Activated B cell treated with CpG ODN at 0.5 μM for 24 hours (primary cell): ENCODE results near the gene RPL3. TPM values are rescaled to one million over a fixed set of nuclear protein-coding genes. Genes with fewer than 3 reads are reported as not detected.

Source experiments
- ATAC-seq: fragments of 200-7000 bp; cut with Tn5 transposase; one replicate; pipeline ENCODE4 v1.10.0; 2021; ENCODE audit warnings: low read depth, mild to moderate bottlenecking, moderate library complexity
- CTCF ChIA-PET: fragments of 350-600 bp; sonication (Branson Sonifier 250); formaldehyde crosslinking; loops from one replicate; lab custom pipeline; 2021; ENCODE audit warnings: antibody characterized with exemption; lab: Charles Lee
- POLR2A ChIA-PET: fragments of 350-600 bp; sonication (Branson Sonifier 250); formaldehyde crosslinking; loops from one replicate; lab custom pipeline; 2021; ENCODE audit warnings: antibody characterized with exemption; lab: Charles Lee
- DNase-seq: peaks from one replicate; pipeline ENCODE4 v3.0.0; 2022
- H3K27ac Mint-ChIP-seq: one replicate; pipeline ENCODE4 v1.8.0; 2020; ENCODE audit warnings: mixed read lengths
- H3K27me3 Mint-ChIP-seq: one replicate; pipeline ENCODE4 v1.8.0; 2021; ENCODE audit warnings: mixed read lengths
- H3K36me3 Mint-ChIP-seq: one replicate; pipeline ENCODE4 v1.8.0; 2021; ENCODE audit warnings: low read depth, mixed read lengths
- H3K4me1 Mint-ChIP-seq: one replicate; pipeline ENCODE4 v1.8.0; 2021; ENCODE audit warnings: mixed read lengths
- H3K4me3 Mint-ChIP-seq: one replicate; pipeline ENCODE4 v1.8.0; 2020; ENCODE audit warnings: mild to moderate bottlenecking, mixed read lengths
- H3K9me3 Mint-ChIP-seq: one replicate; pipeline ENCODE4 v1.8.0; 2020; ENCODE audit warnings: mixed read lengths
- intact Hi-C: fragments of 100-400 bp; cut with micrococcal nuclease; formaldehyde crosslinking; loops from one replicate; pipeline ENCODE4 v1.15.1; 2024
- total RNA-seq: library from RNA; stranded (reverse); gene quantifications from 2 replicates; pipeline ENCODE4 v1.2.3, GENCODE V29; 2022
- TF ChIP-seq, protein P1 (sequence below): fragments of 200-600 bp; IDR thresholded peaks from one replicate; pipeline ENCODE4 v1.8.0; 2022; ENCODE audit warnings: antibody characterized with exemption, mild to moderate bottlenecking

The RPL3 gene
- total RNA-seq, 1 donor from 2014 or later = 3,087 TPM

DNA sequence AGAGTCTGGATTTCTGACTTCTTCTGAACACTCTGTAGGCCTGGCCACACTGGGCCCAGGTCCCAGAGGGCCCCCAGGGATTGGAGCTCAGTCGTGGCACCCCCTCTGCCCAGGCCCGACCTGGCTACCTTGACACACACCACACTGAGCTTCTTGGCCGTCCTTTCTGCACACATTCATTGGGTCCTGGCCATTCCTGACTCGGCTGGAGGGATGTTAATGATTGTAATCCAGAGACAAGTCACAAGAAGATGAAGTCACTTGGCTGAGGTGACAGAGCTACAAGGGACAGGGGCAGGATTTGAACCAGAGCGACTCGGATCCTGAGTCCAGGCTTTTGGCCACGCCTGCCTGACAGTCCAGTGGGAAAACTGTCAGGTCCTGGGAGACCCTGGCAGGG is 50.8 kb downstream of the RPL3 start:
- DNase-seq = no peak
- Mint-ChIP-seq H3K4me3 (no peak overlapping the region), H3K27me3 (peaks cover 11% of the 10 kb centered on the region), H3K36me3 (no peaks in the 10 kb centered on the region), H3K9me3 (no peaks in the 10 kb centered on the region), H3K27ac (no peak overlapping the region), H3K4me1 (peaks cover 7% of the 10 kb centered on the region)
- ChIA-PET POLR2A (no interaction called here), CTCF (no interaction called here)
- TF ChIP-seq, protein P1, sequence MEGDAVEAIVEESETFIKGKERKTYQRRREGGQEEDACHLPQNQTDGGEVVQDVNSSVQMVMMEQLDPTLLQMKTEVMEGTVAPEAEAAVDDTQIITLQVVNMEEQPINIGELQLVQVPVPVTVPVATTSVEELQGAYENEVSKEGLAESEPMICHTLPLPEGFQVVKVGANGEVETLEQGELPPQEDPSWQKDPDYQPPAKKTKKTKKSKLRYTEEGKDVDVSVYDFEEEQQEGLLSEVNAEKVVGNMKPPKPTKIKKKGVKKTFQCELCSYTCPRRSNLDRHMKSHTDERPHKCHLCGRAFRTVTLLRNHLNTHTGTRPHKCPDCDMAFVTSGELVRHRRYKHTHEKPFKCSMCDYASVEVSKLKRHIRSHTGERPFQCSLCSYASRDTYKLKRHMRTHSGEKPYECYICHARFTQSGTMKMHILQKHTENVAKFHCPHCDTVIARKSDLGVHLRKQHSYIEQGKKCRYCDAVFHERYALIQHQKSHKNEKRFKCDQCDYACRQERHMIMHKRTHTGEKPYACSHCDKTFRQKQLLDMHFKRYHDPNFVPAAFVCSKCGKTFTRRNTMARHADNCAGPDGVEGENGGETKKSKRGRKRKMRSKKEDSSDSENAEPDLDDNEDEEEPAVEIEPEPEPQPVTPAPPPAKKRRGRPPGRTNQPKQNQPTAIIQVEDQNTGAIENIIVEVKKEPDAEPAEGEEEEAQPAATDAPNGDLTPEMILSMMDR = no peak
- intact Hi-C loops = no loop called here
- no peak for ATAC-seq

DNA sequence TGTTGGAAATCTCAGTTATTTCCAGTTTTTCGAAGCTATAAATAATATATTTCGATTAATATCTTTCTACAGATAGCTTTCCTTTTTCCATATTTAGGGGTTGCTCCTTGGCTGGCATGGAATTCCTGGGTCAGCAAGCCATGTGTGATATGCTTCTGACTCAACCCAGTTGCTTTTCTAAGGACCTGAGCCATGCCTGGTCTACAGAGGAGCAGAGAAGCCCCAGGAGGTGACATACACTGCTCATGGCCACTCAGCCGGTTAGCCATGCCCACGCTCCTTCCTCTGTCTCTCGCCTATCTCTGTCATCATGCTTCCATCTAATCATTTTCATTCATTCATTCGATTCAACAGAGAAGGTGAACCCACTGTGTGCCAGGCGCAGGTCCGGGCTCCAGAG is 51.4 kb downstream of the RPL3 start:
- POLR2A ChIA-PET = no interaction called here
- Mint-ChIP-seq H3K27ac (no peak overlapping the region), H3K27me3 (peaks cover 11% of the 10 kb centered on the region), H3K4me1 (peaks cover 7% of the 10 kb centered on the region), H3K9me3 (no peaks in the 10 kb centered on the region), H3K36me3 (no peaks in the 10 kb centered on the region), H3K4me3 (no peak overlapping the region)
- CTCF ChIA-PET = no interaction called here
- intact Hi-C loops = no loop called here
- DNase-seq = no peak
- no peak for ATAC-seq
- TF ChIP-seq, protein P1 = no peak

DNA sequence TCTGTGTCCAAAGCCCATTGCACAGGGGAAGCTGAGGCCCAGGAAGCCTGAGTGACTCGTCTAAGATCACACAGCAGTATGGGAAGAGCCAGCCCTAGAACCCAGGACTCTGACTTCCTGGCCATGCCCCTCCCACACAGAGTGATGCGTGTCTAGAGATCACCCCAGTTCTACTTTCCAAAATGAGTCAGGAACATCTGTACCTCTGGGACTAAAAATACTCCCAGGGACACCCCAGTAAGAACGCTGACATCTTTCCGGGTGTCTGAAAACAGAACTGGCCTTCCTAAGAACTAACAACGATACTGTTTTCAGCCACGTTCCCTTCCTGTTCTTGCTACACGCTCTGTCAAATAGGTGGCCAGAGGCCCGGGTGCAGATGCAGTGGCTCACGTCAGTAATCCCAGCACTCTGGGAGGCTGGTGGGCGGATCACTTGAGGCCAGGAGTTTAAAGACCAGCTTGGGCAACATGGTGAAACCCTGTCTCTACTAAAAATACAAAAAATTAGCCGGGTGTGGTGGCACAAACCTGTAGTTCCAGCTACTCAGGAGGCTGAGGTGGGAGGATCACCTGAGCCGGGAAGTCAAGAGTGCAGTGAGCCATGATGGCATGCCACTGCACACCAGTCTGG is 52.9 kb downstream of the RPL3 start:
- H3K36me3 Mint-ChIP-seq = no peaks in the 10 kb centered on the region
- ATAC-seq = peak; percentile 58
- intact Hi-C loops = no loop called here
- H3K9me3 Mint-ChIP-seq = peaks cover 7% of the 10 kb centered on the region
- DNase-seq = no peak
- peaks cover 7% of the 10 kb centered on the region for H3K4me1 Mint-ChIP-seq
- peak overlapping the region; percentile 41 for H3K27ac Mint-ChIP-seq
- POLR2A ChIA-PET = no interaction called here
- no peak overlapping the region for H3K4me3 Mint-ChIP-seq
- H3K27me3 Mint-ChIP-seq = peaks cover 11% of the 10 kb centered on the region
- CTCF ChIA-PET = interaction anchor here (0.6 kb wide), 1 partner anchor 1723 kb away, joined by 3 read pairs; no protein-coding TSS in a partner anchor
- TF ChIP-seq, protein P1 = no peak

DNA sequence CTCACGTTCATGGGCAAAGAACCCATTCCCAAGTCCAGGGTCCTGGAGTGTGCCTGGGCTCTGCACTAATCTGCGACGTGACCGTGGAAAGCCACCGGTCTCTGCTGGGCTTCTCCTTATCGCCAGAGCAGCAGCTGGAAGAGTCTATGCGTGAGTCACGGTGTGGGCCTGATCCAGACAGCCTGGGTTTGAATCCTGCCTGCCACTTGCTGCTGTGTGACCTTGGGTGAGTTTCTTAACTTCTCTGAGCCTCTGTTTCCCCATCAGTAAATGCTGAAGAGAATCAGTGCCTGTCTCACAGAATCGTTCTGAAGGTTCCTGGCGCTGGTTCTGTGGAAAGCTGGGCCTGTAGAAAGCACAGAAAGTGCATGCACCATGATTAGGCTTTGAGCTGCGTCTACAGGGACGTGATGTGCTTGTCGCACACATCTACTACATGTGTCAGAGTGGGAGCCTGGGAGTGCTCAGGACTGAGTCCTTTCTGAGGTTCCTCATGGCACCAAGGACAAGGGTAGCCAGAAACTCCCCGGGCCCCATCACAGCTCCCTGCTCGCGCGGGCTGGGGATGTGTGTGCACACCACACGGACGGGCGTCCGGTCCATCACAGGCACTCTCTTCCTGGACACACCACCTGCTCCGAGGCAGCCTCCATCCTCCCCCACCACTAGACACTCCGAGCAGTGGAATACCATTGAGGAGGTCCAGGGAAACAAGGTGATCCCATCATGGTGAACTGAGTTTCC is 54.1 kb downstream of the RPL3 start:
- TF ChIP-seq, protein P1 = no peak
- no peak for DNase-seq
- Mint-ChIP-seq H3K27ac (no peak overlapping the region), H3K9me3 (peaks cover 14% of the 10 kb centered on the region), H3K4me3 (no peak overlapping the region), H3K36me3 (no peaks in the 10 kb centered on the region), H3K4me1 (peaks cover 7% of the 10 kb centered on the region), H3K27me3 (peaks cover 15% of the 10 kb centered on the region)
- intact Hi-C loops = no loop called here
- ChIA-PET POLR2A (interaction anchor here (0.6 kb wide), 1 partner anchor 10 kb away, joined by 5 read pairs; no protein-coding TSS in a partner anchor), CTCF (interaction anchor here (0.7 kb wide), 1 partner anchor 94 kb away, joined by 3 read pairs; no protein-coding TSS in a partner anchor)
- ATAC-seq = no peak

DNA sequence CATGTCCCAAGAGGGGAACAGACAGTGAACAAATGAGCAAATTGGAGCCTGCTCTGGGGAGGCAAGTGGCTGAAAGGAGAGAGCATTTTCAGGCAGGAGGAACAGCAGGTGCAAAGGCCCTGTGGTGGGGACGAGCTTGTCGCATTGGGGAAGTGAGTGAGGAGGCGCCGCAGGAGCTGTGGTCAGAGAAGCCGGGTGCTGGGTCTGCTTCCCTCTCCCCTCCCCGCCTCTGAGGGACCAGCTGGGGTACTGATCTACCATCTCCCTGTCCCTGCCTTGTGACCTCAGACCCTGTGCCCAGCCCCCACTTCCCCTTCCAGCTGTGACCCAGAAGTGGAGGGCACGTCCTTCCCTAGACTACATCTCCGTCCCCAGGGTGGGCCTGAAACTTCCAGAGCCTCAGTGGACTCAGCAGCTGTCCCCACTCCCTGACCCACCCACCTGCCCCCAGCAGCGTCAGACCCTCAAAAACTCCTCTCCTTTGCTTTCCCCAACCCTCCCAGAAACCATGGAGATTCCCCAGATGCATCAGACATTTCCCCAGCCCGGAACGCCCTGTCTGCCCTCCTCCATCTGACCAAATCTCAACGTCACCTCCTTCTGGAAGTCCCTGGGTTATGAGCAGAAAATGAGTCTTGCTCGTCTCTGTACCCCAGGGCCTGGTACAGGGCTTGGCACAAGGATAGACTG is 54.9 kb downstream of the RPL3 start:
- no peaks in the 10 kb centered on the region for H3K36me3 Mint-ChIP-seq

More for the DNA sequence above, 54.9 kb downstream of the RPL3 start:
- POLR2A ChIA-PET = interaction anchor here (0.6 kb wide), 1 partner anchor 11 kb away, joined by 5 read pairs; no protein-coding TSS in a partner anchor
- ATAC-seq = no peak
- DNase-seq = no peak
- H3K27me3 Mint-ChIP-seq = peaks cover 15% of the 10 kb centered on the region
- CTCF ChIA-PET = no interaction called here
- intact Hi-C loops = no loop called here
- H3K4me3 Mint-ChIP-seq = no peak overlapping the region
- TF ChIP-seq, protein P1 = no peak
- peaks cover 7% of the 10 kb centered on the region for H3K4me1 Mint-ChIP-seq
- H3K27ac Mint-ChIP-seq = no peak overlapping the region
- H3K9me3 Mint-ChIP-seq = peaks cover 14% of the 10 kb centered on the region
